Vagina (tissue), 2 donors: ENCODE measurements around the gene MTUS2.

Experiments
- POLR2A ChIP-seq, 2 donors: fragments of 450-650 bp; IDR thresholded peaks; one replicate each; pipeline ENCODE4 v1.6.1; 2017; ENCODE audit warnings: antibody characterized with exemption in 2 of 2, mild to moderate bottlenecking in 2 of 2, moderate library complexity in 2 of 2
- TF ChIP-seq, protein P1 (sequence below), 3 experiments: fragments of 450-650 bp in 2 of 3; fragments of 200-600 bp in 1 of 3; sonication (generic) in 1 of 3; IDR thresholded peaks; one replicate each; pipeline ENCODE4 v1.5.1; 2017 to 2019; ENCODE audit warnings: antibody characterized with exemption in 3 of 3, mild to moderate bottlenecking in 2 of 3, moderate library complexity in 2 of 3

- TF ChIP-seq, protein P1, sequence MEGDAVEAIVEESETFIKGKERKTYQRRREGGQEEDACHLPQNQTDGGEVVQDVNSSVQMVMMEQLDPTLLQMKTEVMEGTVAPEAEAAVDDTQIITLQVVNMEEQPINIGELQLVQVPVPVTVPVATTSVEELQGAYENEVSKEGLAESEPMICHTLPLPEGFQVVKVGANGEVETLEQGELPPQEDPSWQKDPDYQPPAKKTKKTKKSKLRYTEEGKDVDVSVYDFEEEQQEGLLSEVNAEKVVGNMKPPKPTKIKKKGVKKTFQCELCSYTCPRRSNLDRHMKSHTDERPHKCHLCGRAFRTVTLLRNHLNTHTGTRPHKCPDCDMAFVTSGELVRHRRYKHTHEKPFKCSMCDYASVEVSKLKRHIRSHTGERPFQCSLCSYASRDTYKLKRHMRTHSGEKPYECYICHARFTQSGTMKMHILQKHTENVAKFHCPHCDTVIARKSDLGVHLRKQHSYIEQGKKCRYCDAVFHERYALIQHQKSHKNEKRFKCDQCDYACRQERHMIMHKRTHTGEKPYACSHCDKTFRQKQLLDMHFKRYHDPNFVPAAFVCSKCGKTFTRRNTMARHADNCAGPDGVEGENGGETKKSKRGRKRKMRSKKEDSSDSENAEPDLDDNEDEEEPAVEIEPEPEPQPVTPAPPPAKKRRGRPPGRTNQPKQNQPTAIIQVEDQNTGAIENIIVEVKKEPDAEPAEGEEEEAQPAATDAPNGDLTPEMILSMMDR (IDR thresholded peaks at IDR 0.05), result no peak
- TF ChIP-seq POLR2A (IDR thresholded peaks at IDR 0.05), result no peak
Observed at GRCh38 chr13:29532821-29533220, 712.7 kb downstream of the MTUS2 start.
